GM12878 (cell line): ENCODE data around the gene HMMR.

Experiments used
- CHD1 ChIP-seq: IDR thresholded peaks from 2 replicates; pipeline ENCODE4 v1.6.1; 2012; ENCODE audit warnings: low read depth, low read length, improper control_type of control experiment
- CHD2 ChIP-seq: IDR thresholded peaks from 2 replicates; pipeline ENCODE4 v1.6.1; 2011; ENCODE audit warnings: low read depth, low read length, improper control_type of control experiment, borderline replicate concordance
- EP300 ChIP-seq, 2 experiments: fragments of 150-350 bp in 1 of 2; IDR thresholded peaks; 2 replicates each; pipeline ENCODE4 v1.6.1; 2011 to 2012; ENCODE audit warnings: low read depth in 2 of 2, low read length in 2 of 2, borderline replicate concordance in 1 of 2, improper control_type of control experiment in 1 of 2, inconsistent platforms in 1 of 2; ENCODE audit not compliant: control insufficient read depth in 1 of 2
- MEF2B ChIP-seq: fragments of 450-650 bp; IDR thresholded peaks from 2 replicates; pipeline ENCODE4 v1.6.1; 2018; ENCODE audit warnings: mild to moderate bottlenecking, moderate library complexity; ENCODE audit not compliant: partially characterized antibody, poor library complexity, severe bottlenecking
- NBN ChIP-seq: fragments of 450-650 bp; IDR thresholded peaks from 2 replicates; pipeline ENCODE4 v1.6.1; 2016
- NFYB ChIP-seq: IDR thresholded peaks from 2 replicates; pipeline ENCODE4 v1.6.1; 2011; ENCODE audit warnings: low read depth, mild to moderate bottlenecking, low read length, improper control_type of control experiment, moderate library complexity; ENCODE audit not compliant: insufficient read depth
- POLR2AphosphoS5 ChIP-seq: IDR thresholded peaks from 2 replicates; pipeline ENCODE4 v1.6.1; 2011; ENCODE audit warnings: mild to moderate bottlenecking, low read length, inconsistent platforms
- SIN3A ChIP-seq: IDR thresholded peaks from 2 replicates; pipeline ENCODE4 v1.6.1; 2012; ENCODE audit warnings: low read depth, low read length, improper control_type of control experiment
- SREBF1 ChIP-seq: IDR thresholded peaks from 2 replicates; pipeline ENCODE4 v1.6.1; 2012; ENCODE audit warnings: mild to moderate bottlenecking, low read length
- YY1 ChIP-seq: IDR thresholded peaks from 2 replicates; pipeline ENCODE4 v1.6.1; 2011; ENCODE audit warnings: low read depth, mild to moderate bottlenecking, low read length
- TF ChIP-seq, protein P1 (sequence below), 3 experiments: IDR thresholded peaks in 2 of 3; conservative IDR thresholded peaks in 1 of 3; 2 replicates each; pipeline ENCODE4 v1.5.1; 2011; ENCODE audit warnings: low read depth in 3 of 3, low read length in 3 of 3, mild to moderate bottlenecking in 3 of 3, control low read depth in 2 of 3, moderate library complexity in 2 of 3, inconsistent platforms in 1 of 3, mixed read lengths in 1 of 3; ENCODE audit not compliant: control insufficient read depth in 2 of 3, insufficient read depth in 1 of 3; ENCODE audit errors: extremely low read depth in 1 of 3
- TF ChIP-seq, protein P2 (sequence below): fragments of 150-350 bp; IDR thresholded peaks from 2 replicates; pipeline ENCODE4 v1.6.1; 2016; ENCODE audit warnings: low read depth, low read length
- TF ChIP-seq, protein P3 (sequence below): IDR thresholded peaks from 2 replicates; pipeline ENCODE4 v1.6.1; 2011; ENCODE audit warnings: low read depth, mild to moderate bottlenecking, low read length, moderate library complexity, borderline replicate concordance; ENCODE audit errors: extremely low read depth
- TF ChIP-seq, protein P4 (sequence below): IDR thresholded peaks from 2 replicates; pipeline ENCODE4 v1.6.1; 2011; ENCODE audit warnings: low read depth, low read length, improper control_type of control experiment, borderline replicate concordance

DNA sequence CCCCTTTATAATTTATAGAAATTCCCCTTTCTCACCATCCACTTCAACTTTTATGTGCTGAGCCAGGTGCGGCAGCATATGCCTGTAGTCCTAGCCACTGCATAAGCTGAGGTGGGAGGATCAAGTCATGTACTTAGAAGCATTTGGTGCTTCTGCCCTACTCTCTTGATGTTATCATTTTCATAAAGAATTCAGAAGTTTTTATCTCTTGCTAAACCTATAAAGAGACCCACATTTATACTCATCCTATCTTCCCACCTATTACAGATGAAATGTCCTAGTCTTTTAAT lies 18.5 kb downstream of the HMMR start:
- TF ChIP-seq NBN, result no peak
- TF ChIP-seq SREBF1, result no peak
- TF ChIP-seq CHD1, result no peak
- TF ChIP-seq, protein P1, sequence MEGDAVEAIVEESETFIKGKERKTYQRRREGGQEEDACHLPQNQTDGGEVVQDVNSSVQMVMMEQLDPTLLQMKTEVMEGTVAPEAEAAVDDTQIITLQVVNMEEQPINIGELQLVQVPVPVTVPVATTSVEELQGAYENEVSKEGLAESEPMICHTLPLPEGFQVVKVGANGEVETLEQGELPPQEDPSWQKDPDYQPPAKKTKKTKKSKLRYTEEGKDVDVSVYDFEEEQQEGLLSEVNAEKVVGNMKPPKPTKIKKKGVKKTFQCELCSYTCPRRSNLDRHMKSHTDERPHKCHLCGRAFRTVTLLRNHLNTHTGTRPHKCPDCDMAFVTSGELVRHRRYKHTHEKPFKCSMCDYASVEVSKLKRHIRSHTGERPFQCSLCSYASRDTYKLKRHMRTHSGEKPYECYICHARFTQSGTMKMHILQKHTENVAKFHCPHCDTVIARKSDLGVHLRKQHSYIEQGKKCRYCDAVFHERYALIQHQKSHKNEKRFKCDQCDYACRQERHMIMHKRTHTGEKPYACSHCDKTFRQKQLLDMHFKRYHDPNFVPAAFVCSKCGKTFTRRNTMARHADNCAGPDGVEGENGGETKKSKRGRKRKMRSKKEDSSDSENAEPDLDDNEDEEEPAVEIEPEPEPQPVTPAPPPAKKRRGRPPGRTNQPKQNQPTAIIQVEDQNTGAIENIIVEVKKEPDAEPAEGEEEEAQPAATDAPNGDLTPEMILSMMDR (IDR thresholded peaks at IDR 0.05 in 2 of 3, conservative IDR thresholded peaks at IDR 0.05 in 1 of 3; ENCODE audit: control insufficient read depth in 2 of 3, extremely low read depth in 1 of 3, insufficient read depth in 1 of 3, low read depth in 3 of 3, low read length in 3 of 3), result no peak
- no peak for TF ChIP-seq YY1
- TF ChIP-seq SIN3A, result no peak
- TF ChIP-seq POLR2AphosphoS5, result no peak
- TF ChIP-seq, protein P2, sequence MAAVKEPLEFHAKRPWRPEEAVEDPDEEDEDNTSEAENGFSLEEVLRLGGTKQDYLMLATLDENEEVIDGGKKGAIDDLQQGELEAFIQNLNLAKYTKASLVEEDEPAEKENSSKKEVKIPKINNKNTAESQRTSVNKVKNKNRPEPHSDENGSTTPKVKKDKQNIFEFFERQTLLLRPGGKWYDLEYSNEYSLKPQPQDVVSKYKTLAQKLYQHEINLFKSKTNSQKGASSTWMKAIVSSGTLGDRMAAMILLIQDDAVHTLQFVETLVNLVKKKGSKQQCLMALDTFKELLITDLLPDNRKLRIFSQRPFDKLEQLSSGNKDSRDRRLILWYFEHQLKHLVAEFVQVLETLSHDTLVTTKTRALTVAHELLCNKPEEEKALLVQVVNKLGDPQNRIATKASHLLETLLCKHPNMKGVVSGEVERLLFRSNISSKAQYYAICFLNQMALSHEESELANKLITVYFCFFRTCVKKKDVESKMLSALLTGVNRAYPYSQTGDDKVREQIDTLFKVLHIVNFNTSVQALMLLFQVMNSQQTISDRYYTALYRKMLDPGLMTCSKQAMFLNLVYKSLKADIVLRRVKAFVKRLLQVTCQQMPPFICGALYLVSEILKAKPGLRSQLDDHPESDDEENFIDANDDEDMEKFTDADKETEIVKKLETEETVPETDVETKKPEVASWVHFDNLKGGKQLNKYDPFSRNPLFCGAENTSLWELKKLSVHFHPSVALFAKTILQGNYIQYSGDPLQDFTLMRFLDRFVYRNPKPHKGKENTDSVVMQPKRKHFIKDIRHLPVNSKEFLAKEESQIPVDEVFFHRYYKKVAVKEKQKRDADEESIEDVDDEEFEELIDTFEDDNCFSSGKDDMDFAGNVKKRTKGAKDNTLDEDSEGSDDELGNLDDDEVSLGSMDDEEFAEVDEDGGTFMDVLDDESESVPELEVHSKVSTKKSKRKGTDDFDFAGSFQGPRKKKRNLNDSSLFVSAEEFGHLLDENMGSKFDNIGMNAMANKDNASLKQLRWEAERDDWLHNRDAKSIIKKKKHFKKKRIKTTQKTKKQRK, result no peak
- TF ChIP-seq CHD2, result no peak
- no peak for TF ChIP-seq NFYB
- TF ChIP-seq MEF2B, result no peak
- TF ChIP-seq, protein P3, sequence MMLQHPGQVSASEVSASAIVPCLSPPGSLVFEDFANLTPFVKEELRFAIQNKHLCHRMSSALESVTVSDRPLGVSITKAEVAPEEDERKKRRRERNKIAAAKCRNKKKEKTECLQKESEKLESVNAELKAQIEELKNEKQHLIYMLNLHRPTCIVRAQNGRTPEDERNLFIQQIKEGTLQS, result no peak
- no peak for TF ChIP-seq EP300 (IDR thresholded peaks at IDR 0.05; ENCODE audit: borderline replicate concordance in 1 of 2, control insufficient read depth in 1 of 2, low read depth in 2 of 2, low read length in 2 of 2)
- TF ChIP-seq, protein P4, sequence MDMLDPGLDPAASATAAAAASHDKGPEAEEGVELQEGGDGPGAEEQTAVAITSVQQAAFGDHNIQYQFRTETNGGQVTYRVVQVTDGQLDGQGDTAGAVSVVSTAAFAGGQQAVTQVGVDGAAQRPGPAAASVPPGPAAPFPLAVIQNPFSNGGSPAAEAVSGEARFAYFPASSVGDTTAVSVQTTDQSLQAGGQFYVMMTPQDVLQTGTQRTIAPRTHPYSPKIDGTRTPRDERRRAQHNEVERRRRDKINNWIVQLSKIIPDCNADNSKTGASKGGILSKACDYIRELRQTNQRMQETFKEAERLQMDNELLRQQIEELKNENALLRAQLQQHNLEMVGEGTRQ, result no peak
